ENCODE measurements around the gene PALB2. TPM values are rescaled to one million over a fixed set of nuclear protein-coding genes. Genes with fewer than 3 reads are reported as not detected.

Gene PALB2
- total and polyA plus RNA-seq, 2 of the 13 experiments (the other 11 are each of a cell fraction or from before 2014, with no cell fraction given) = 12.1 to 40.9 TPM

DNA sequence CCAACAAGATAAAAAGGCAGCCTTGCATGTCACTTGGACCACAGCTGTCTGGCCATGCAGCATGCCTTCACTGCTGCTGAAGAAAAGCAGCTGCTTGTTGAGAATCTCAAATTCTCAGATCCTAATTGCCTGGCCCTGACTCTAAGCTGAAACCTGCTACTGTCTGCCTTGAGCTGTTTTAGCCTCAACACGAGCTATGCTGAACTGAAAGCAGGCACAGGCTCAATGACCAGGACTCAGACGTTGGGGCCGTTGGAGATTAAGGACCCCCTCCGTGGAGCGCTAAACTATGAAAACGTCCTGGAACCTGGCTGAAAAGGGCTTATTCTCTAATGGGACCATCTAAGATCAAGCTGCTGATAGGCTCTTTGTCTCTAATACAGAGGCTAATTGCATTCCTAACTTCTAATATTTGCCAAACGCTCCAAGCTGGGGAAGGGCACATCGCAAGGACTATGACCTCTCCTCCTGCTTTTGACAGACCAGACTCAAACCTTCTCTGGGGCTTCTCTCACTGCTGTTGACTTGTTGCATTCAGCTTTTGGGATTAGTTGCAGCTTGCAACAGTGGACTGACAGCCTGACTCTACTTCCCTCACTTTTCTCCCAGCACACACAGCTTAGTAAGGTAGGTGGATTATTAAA lies 33.0 kb upstream of the PALB2 start:
- in situ Hi-C loops (cut with HindIII; ENCODE audit: extremely low pct_ligation_motif_present, low pct_unique_long_range_greater_than_20kb) = no loop called here
- 12% methylated on average over 8 of the region's 8 CpGs for WGBS (ENCODE audit: low lambda C conversion rate)
- Histone ChIP-seq H3K27me3 (ENCODE audit: control insufficient read depth in 1 of 2, insufficient read depth in 2 of 2, low read length in 2 of 2) (no peaks in the 10 kb centered on the region; a peak in 1 of 5 replicates), H2AFZ (ENCODE audit: low read length) (no peak overlapping the region), H3K4me2 (ENCODE audit: low read depth, low read length) (peak overlapping the region; percentile 76), H3K9ac (ENCODE audit: insufficient read depth, low read depth, low read length) (peak overlapping the region; percentile 9; the same call in 1 of the 2 replicates), H3K4me3 (replicated peaks in 1 of 3; ENCODE audit: insufficient read depth in 1 of 3, low read depth in 2 of 3, low read length in 3 of 3) (peak overlapping the region in 2 of 3 experiments; percentile 16 to 33; a peak in 3 of 6 replicates), H4K20me1 (ENCODE audit: insufficient read depth, low read length) (peaks cover 4% of the 10 kb centered on the region; the same call in 1 of the 2 replicates), H3K79me2 (ENCODE audit: insufficient read depth, low read length) (peaks cover 4% of the 10 kb centered on the region), H3K27ac (ENCODE audit: extremely low read length, insufficient read depth, low read length) (peak overlapping the region; percentile 52), H3K36me3 (replicated peaks in 1 of 2; ENCODE audit: control insufficient read depth in 1 of 2, insufficient read depth in 2 of 2, low read length in 2 of 2) (peaks cover 14 to 34% of the 10 kb centered on the region in 2 experiments), H3K9me3 (ENCODE audit: low read length) (no peaks in the 10 kb centered on the region), H3K4me1 (ENCODE audit: insufficient read depth, low read length) (peaks cover 43% of the 10 kb centered on the region)
- FAIRE-seq (peak; percentile 68), ATAC-seq (peak; percentile 68), DNase-seq (ENCODE audit: low spot score) (peak; percentile 84)
- BruUV-seq (replicated peaks) = no TSS peak
- CTCF ChIA-PET (ENCODE audit: low intra/inter-chr PET ratio, low total read pairs) = no interaction called here
- POLR2A ChIA-PET = interaction anchor here (0.6 to 1.5 kb wide), 4 partner anchors 12 to 57 kb away, joined by 3 to 9 read pairs (median 4); partner anchors contain the start of genes DCTN5 and PALB2
- intact Hi-C loops (cut with micrococcal nuclease; ENCODE audit: unreplicated experiment) = no loop called here
- TF ChIP-seq HCFC1 (IDR thresholded peaks at IDR 0.05; ENCODE audit: low read depth, low read length) (no peak), ZNF343 (CRISPR knock-in tag; IDR thresholded peaks at IDR 0.05) (no peak), ZKSCAN5 (CRISPR knock-in tag; IDR thresholded peaks at IDR 0.05) (0 out of 2 replicates have a peak, but pooled peaks have one; percentile 21), RAD51 (IDR thresholded peaks at IDR 0.05; ENCODE audit: borderline replicate concordance) (no peak), HDAC2 (CRISPR knock-in tag; IDR thresholded peaks at IDR 0.05) (peak; percentile 12; the same call in 1 of the 2 replicates), PITX1 (CRISPR knock-in tag; IDR thresholded peaks at IDR 0.05) (peak; percentile 79; the same call in 1 of the 2 replicates), ZNF30 (CRISPR knock-in tag; IDR thresholded peaks at IDR 0.05) (no peak), WIZ (CRISPR knock-in tag; IDR thresholded peaks at IDR 0.05) (no peak)
- TF ChIP-seq, protein P1, sequence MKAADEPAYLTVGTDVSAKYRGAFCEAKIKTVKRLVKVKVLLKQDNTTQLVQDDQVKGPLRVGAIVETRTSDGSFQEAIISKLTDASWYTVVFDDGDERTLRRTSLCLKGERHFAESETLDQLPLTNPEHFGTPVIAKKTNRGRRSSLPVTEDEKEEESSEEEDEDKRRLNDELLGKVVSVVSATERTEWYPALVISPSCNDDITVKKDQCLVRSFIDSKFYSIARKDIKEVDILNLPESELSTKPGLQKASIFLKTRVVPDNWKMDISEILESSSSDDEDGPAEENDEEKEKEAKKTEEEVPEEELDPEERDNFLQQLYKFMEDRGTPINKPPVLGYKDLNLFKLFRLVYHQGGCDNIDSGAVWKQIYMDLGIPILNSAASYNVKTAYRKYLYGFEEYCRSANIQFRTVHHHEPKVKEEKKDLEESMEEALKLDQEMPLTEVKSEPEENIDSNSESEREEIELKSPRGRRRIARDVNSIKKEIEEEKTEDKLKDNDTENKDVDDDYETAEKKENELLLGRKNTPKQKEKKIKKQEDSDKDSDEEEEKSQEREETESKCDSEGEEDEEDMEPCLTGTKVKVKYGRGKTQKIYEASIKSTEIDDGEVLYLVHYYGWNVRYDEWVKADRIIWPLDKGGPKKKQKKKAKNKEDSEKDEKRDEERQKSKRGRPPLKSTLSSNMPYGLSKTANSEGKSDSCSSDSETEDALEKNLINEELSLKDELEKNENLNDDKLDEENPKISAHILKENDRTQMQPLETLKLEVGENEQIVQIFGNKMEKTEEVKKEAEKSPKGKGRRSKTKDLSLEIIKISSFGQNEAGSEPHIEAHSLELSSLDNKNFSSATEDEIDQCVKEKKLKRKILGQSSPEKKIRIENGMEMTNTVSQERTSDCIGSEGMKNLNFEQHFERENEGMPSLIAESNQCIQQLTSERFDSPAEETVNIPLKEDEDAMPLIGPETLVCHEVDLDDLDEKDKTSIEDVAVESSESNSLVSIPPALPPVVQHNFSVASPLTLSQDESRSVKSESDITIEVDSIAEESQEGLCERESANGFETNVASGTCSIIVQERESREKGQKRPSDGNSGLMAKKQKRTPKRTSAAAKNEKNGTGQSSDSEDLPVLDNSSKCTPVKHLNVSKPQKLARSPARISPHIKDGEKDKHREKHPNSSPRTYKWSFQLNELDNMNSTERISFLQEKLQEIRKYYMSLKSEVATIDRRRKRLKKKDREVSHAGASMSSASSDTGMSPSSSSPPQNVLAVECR (CRISPR knock-in tag; IDR thresholded peaks at IDR 0.05; ENCODE audit: borderline replicate concordance) = peak; percentile 46; the same call in 1 of the 2 replicates
- TF ChIP-seq, protein P2, sequence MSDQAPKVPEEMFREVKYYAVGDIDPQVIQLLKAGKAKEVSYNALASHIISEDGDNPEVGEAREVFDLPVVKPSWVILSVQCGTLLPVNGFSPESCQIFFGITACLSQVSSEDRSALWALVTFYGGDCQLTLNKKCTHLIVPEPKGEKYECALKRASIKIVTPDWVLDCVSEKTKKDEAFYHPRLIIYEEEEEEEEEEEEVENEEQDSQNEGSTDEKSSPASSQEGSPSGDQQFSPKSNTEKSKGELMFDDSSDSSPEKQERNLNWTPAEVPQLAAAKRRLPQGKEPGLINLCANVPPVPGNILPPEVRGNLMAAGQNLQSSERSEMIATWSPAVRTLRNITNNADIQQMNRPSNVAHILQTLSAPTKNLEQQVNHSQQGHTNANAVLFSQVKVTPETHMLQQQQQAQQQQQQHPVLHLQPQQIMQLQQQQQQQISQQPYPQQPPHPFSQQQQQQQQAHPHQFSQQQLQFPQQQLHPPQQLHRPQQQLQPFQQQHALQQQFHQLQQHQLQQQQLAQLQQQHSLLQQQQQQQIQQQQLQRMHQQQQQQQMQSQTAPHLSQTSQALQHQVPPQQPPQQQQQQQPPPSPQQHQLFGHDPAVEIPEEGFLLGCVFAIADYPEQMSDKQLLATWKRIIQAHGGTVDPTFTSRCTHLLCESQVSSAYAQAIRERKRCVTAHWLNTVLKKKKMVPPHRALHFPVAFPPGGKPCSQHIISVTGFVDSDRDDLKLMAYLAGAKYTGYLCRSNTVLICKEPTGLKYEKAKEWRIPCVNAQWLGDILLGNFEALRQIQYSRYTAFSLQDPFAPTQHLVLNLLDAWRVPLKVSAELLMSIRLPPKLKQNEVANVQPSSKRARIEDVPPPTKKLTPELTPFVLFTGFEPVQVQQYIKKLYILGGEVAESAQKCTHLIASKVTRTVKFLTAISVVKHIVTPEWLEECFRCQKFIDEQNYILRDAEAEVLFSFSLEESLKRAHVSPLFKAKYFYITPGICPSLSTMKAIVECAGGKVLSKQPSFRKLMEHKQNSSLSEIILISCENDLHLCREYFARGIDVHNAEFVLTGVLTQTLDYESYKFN (CRISPR knock-in tag; conservative IDR thresholded peaks at IDR 0.05) = peak; percentile 55
- TF ChIP-seq, protein P3, sequence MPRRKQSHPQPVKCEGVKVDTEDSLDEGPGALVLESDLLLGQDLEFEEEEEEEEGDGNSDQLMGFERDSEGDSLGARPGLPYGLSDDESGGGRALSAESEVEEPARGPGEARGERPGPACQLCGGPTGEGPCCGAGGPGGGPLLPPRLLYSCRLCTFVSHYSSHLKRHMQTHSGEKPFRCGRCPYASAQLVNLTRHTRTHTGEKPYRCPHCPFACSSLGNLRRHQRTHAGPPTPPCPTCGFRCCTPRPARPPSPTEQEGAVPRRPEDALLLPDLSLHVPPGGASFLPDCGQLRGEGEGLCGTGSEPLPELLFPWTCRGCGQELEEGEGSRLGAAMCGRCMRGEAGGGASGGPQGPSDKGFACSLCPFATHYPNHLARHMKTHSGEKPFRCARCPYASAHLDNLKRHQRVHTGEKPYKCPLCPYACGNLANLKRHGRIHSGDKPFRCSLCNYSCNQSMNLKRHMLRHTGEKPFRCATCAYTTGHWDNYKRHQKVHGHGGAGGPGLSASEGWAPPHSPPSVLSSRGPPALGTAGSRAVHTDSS (CRISPR knock-in tag; conservative IDR thresholded peaks at IDR 0.05) = no peak
- TF ChIP-seq, protein P4, sequence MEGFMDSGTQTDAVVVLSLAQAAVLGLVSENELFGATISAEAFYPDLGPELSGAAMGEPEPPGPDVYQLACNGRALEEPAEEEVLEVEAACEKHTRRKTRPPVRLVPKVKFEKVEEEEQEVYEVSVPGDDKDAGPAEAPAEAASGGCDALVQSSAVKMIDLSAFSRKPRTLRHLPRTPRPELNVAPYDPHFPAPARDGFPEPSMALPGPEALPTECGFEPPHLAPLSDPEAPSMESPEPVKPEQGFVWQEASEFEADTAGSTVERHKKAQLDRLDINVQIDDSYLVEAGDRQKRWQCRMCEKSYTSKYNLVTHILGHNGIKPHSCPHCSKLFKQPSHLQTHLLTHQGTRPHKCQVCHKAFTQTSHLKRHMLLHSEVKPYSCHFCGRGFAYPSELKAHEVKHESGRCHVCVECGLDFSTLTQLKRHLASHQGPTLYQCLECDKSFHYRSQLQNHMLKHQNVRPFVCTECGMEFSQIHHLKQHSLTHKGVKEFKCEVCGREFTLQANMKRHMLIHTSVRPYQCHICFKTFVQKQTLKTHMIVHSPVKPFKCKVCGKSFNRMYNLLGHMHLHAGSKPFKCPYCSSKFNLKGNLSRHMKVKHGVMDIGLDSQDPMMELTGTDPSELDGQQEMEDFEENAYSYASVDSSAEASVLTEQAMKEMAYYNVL (CRISPR knock-in tag; IDR thresholded peaks at IDR 0.05; ENCODE audit: borderline replicate concordance) = 0 out of 2 replicates have a peak, but pooled peaks have one; percentile 59

Measured in HepG2 (cell line).